GM23338 (cell line): ENCODE measurements around the gene CRISPLD2. TPM values are rescaled to one million over a fixed set of nuclear protein-coding genes. Genes with fewer than 3 reads are reported as not detected.

Source experiments
- ATAC-seq: fragments of 200-7000 bp; cut with Tn5 transposase; 3 replicates; pipeline ENCODE4 v1.9.1; 2020
- DNase-seq: peaks from one replicate; pipeline ENCODE4 v3.0.0-alpha.2; 2015; ENCODE audit warnings: low spot score
- H2AFZ ChIP-seq: fragments of 200-600 bp; sonication (generic); 2 replicates; pipeline ENCODE4 v1.8.0; 2016; ENCODE audit warnings: antibody characterized with exemption, mild to moderate bottlenecking, moderate library complexity
- H3F3A ChIP-seq: fragments of 200-600 bp; sonication (generic); replicated peaks from 2 replicates; pipeline ENCODE4 v1.8.0; 2017; ENCODE audit warnings: antibody characterized with exemption, mixed run types, low read depth
- H3K27ac ChIP-seq: fragments of 200-600 bp; sonication (generic); 2 replicates; pipeline ENCODE4 v1.6.1; 2016; ENCODE audit warnings: low read depth
- H3K27me3 ChIP-seq: fragments of 200-600 bp; sonication (generic); 2 replicates; pipeline ENCODE4 v1.8.0; 2016; ENCODE audit warnings: mild to moderate bottlenecking, mixed run types, moderate library complexity; ENCODE audit not compliant: insufficient read depth
- H3K36me3 ChIP-seq: fragments of 200-600 bp; sonication (generic); 2 replicates; pipeline ENCODE4 v1.8.0; 2016; ENCODE audit warnings: mild to moderate bottlenecking; ENCODE audit not compliant: insufficient read depth
- H3K4me1 ChIP-seq: fragments of 200-600 bp; sonication (generic); 2 replicates; pipeline ENCODE4 v1.8.0; 2016; ENCODE audit warnings: mild to moderate bottlenecking, moderate library complexity; ENCODE audit not compliant: insufficient read depth
- H3K4me2 ChIP-seq: fragments of 200-600 bp; sonication (generic); 2 replicates; pipeline ENCODE4 v1.7.1; 2017; ENCODE audit warnings: mixed run types
- H3K4me3 ChIP-seq: fragments of 200-600 bp; sonication (generic); 2 replicates; pipeline ENCODE4 v1.6.1; 2016; ENCODE audit warnings: mixed run types
- H3K79me2 ChIP-seq: fragments of 200-600 bp; sonication (generic); replicated peaks from 2 replicates; pipeline ENCODE4 v1.8.0; 2017; ENCODE audit warnings: mild to moderate bottlenecking; ENCODE audit not compliant: insufficient read depth
- H3K9me2 ChIP-seq: fragments of 200-600 bp; sonication (generic); 2 replicates; pipeline ENCODE4 v1.8.0; 2017; ENCODE audit not compliant: insufficient read depth
- H4K20me1 ChIP-seq: fragments of 200-600 bp; sonication (generic); replicated peaks from 2 replicates; pipeline ENCODE4 v1.8.0; 2017; ENCODE audit warnings: mild to moderate bottlenecking; ENCODE audit not compliant: insufficient read depth
- H3K27ac Mint-ChIP-seq: 2 replicates; pipeline ENCODE4 v1.8.0; 2020; ENCODE audit warnings: inconsistent platforms, mild to moderate bottlenecking, moderate library complexity, mixed read lengths
- H3K27me3 Mint-ChIP-seq: 3 replicates; pipeline ENCODE4 v1.8.0; 2022; ENCODE audit warnings: low read depth, mild to moderate bottlenecking, moderate library complexity, mixed read lengths, inconsistent platforms; ENCODE audit not compliant: insufficient read depth, poor library complexity
- H3K36me3 Mint-ChIP-seq: 3 replicates; pipeline ENCODE4 v1.8.0; 2021; ENCODE audit warnings: low read depth, mild to moderate bottlenecking, inconsistent platforms, moderate library complexity, mixed read lengths
- H3K4me1 Mint-ChIP-seq: 3 replicates; pipeline ENCODE4 v1.8.0; 2020; ENCODE audit warnings: mild to moderate bottlenecking, inconsistent platforms, mixed read lengths
- H3K4me3 Mint-ChIP-seq: 3 replicates; pipeline ENCODE4 v1.8.0; 2021; ENCODE audit warnings: moderate library complexity, mild to moderate bottlenecking, inconsistent platforms, mixed read lengths
- H3K9me3 Mint-ChIP-seq: 3 replicates; pipeline ENCODE4 v1.8.0; 2020; ENCODE audit warnings: moderate library complexity, mild to moderate bottlenecking, inconsistent platforms, mixed read lengths
- CREB1 ChIP-seq: fragments of 250-450 bp; sonication (Bioruptor Pico); IDR thresholded peaks from 2 replicates; pipeline ENCODE4 v1.5.0; 2020; ENCODE audit warnings: low read depth, mild to moderate bottlenecking, moderate library complexity
- EZH2 ChIP-seq: fragments of 200-600 bp; sonication (generic); IDR thresholded peaks from one replicate; pipeline ENCODE4 v1.8.0; 2017; ENCODE audit warnings: antibody characterized with exemption, mild to moderate bottlenecking, low read depth; ENCODE audit not compliant: unreplicated experiment
- EZH2phosphoT487 ChIP-seq: fragments of 200-600 bp; sonication (generic); IDR thresholded peaks from one replicate; pipeline ENCODE4 v1.8.1; 2018; ENCODE audit warnings: antibody characterized with exemption; ENCODE audit not compliant: unreplicated experiment
- JUNB ChIP-seq: IDR thresholded peaks from one replicate; pipeline ENCODE4 v1.6.1; 2016; ENCODE audit warnings: antibody characterized with exemption; ENCODE audit not compliant: unreplicated experiment
- NANOG ChIP-seq: IDR thresholded peaks from 2 replicates; pipeline ENCODE4 v1.6.1; 2016; ENCODE audit warnings: antibody characterized with exemption, borderline replicate concordance
- POLR2AphosphoS5 ChIP-seq: IDR thresholded peaks from 2 replicates; pipeline ENCODE4 v1.6.1; 2016; ENCODE audit warnings: antibody characterized with exemption, low read depth
- STAT1 ChIP-seq: IDR thresholded peaks from one replicate; pipeline ENCODE4 v1.6.1; 2016; ENCODE audit warnings: antibody characterized with exemption; ENCODE audit not compliant: unreplicated experiment
- ZNF114 ChIP-seq: fragments of 250-450 bp; sonication (Bioruptor Pico); IDR thresholded peaks from 2 replicates; pipeline ENCODE4 v1.5.0; 2020; ENCODE audit warnings: mild to moderate bottlenecking, moderate library complexity
- ZNF331 ChIP-seq: fragments of 250-450 bp; sonication (Bioruptor Pico); IDR thresholded peaks from 2 replicates; pipeline ENCODE4 v1.5.0; 2020; ENCODE audit warnings: low read depth, mild to moderate bottlenecking, moderate library complexity
- polyA plus RNA-seq: library from polyadenylated mRNA; unstranded; fragments of >200 nt; fragmentation: Nextera tagmentation; extraction: Ambion mirVana; gene quantifications from 2 replicates; pipeline ENCODE4 v1.2.1, GENCODE V29; 2016
- total RNA-seq: library from RNA; depleted of rRNA; stranded (reverse); fragments of >200 nt; shearing (Covaris generic); gene quantifications from 2 replicates; pipeline ENCODE4 v1.2.3, GENCODE V29; 2014
- TF ChIP-seq, protein P1 (sequence below): IDR thresholded peaks from 2 replicates; pipeline ENCODE4 v1.6.1; 2016; ENCODE audit warnings: antibody characterized with exemption
- TF ChIP-seq, protein P2 (sequence below), 2 experiments: fragments of 200-600 bp in 1 of 2; sonication (generic) in 1 of 2; conservative IDR thresholded peaks; 2 replicates each; pipeline versions ENCODE4 v1.5.1 to v1.6.1; 2016 to 2017; ENCODE audit warnings: antibody characterized with exemption in 2 of 2, low read depth in 2 of 2, mild to moderate bottlenecking in 2 of 2, moderate library complexity in 1 of 2
- TF ChIP-seq, protein P3 (sequence below): IDR thresholded peaks from one replicate; pipeline ENCODE4 v1.6.1; 2018; ENCODE audit warnings: antibody characterized with exemption; ENCODE audit not compliant: unreplicated experiment
- TF ChIP-seq, protein P4 (sequence below): fragments of 250-450 bp; sonication (Bioruptor Pico); IDR thresholded peaks from 2 replicates; pipeline ENCODE4 v1.5.0; 2020; ENCODE audit warnings: mild to moderate bottlenecking, moderate library complexity

Gene CRISPLD2
- total and polyA plus RNA-seq, 2 experiments from 2014 or later = 2.6 to 8.3 TPM

DNA sequence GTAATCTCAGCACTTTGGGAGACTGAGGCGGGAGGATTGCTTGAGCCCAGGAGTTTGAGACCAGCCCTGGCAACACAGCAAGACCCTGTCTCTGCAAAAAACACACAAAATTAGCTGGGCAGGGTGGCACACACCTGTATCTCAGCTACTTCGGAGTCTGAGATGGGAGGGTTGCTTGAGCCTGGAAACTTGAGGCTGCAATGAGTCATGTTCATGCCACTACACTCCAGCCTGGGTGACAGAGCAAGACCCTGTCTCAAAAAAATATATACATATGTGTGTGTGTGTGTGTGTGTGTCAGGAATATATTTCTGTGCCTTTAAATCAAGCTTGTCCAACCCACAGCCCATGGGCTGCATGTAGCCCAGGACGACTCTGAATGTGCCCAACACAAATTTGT lies 55.2 kb downstream of the CRISPLD2 start:
- no peak overlapping the region for H3K4me3 Mint-ChIP-seq
- Histone ChIP-seq H3F3A (no peaks in the 10 kb centered on the region), H3K36me3 (0 out of 2 replicates have a peak, but pooled peaks cover 4% of the 10 kb centered on the region), H3K9me2 (no peaks in the 10 kb centered on the region), H3K27ac (no peak overlapping the region), H3K27me3 (no peaks in the 10 kb centered on the region), H3K4me2 (no peak overlapping the region), H4K20me1 (no peaks in the 10 kb centered on the region), H2AFZ (no peak overlapping the region), H3K4me1 (no peaks in the 10 kb centered on the region), H3K4me3 (no peak overlapping the region), H3K79me2 (no peaks in the 10 kb centered on the region)
- no peaks in the 10 kb centered on the region for H3K9me3 Mint-ChIP-seq
- peaks cover 5% of the 10 kb centered on the region; the same call in 2 of the 3 replicates for H3K4me1 Mint-ChIP-seq
- peaks cover 9% of the 10 kb centered on the region for H3K27me3 Mint-ChIP-seq
- peaks cover 5% of the 10 kb centered on the region; the same call in 2 of the 3 replicates for H3K36me3 Mint-ChIP-seq
- ATAC-seq (no peak), DNase-seq (no peak)
- TF ChIP-seq, protein P1, sequence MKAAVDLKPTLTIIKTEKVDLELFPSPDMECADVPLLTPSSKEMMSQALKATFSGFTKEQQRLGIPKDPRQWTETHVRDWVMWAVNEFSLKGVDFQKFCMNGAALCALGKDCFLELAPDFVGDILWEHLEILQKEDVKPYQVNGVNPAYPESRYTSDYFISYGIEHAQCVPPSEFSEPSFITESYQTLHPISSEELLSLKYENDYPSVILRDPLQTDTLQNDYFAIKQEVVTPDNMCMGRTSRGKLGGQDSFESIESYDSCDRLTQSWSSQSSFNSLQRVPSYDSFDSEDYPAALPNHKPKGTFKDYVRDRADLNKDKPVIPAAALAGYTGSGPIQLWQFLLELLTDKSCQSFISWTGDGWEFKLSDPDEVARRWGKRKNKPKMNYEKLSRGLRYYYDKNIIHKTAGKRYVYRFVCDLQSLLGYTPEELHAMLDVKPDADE = no peak
- TF ChIP-seq, protein P2, sequence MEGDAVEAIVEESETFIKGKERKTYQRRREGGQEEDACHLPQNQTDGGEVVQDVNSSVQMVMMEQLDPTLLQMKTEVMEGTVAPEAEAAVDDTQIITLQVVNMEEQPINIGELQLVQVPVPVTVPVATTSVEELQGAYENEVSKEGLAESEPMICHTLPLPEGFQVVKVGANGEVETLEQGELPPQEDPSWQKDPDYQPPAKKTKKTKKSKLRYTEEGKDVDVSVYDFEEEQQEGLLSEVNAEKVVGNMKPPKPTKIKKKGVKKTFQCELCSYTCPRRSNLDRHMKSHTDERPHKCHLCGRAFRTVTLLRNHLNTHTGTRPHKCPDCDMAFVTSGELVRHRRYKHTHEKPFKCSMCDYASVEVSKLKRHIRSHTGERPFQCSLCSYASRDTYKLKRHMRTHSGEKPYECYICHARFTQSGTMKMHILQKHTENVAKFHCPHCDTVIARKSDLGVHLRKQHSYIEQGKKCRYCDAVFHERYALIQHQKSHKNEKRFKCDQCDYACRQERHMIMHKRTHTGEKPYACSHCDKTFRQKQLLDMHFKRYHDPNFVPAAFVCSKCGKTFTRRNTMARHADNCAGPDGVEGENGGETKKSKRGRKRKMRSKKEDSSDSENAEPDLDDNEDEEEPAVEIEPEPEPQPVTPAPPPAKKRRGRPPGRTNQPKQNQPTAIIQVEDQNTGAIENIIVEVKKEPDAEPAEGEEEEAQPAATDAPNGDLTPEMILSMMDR (conservative IDR thresholded peaks at IDR 0.05; ENCODE audit: low read depth in 2 of 2) = no peak
- TF ChIP-seq NANOG (no peak), JUNB (no peak), ZNF331 (CRISPR knock-in tag) (no peak), ZNF114 (CRISPR knock-in tag) (no peak), EZH2 (no peak), STAT1 (no peak), EZH2phosphoT487 (no peak), POLR2AphosphoS5 (no peak), CREB1 (no peak)
- TF ChIP-seq, protein P3, sequence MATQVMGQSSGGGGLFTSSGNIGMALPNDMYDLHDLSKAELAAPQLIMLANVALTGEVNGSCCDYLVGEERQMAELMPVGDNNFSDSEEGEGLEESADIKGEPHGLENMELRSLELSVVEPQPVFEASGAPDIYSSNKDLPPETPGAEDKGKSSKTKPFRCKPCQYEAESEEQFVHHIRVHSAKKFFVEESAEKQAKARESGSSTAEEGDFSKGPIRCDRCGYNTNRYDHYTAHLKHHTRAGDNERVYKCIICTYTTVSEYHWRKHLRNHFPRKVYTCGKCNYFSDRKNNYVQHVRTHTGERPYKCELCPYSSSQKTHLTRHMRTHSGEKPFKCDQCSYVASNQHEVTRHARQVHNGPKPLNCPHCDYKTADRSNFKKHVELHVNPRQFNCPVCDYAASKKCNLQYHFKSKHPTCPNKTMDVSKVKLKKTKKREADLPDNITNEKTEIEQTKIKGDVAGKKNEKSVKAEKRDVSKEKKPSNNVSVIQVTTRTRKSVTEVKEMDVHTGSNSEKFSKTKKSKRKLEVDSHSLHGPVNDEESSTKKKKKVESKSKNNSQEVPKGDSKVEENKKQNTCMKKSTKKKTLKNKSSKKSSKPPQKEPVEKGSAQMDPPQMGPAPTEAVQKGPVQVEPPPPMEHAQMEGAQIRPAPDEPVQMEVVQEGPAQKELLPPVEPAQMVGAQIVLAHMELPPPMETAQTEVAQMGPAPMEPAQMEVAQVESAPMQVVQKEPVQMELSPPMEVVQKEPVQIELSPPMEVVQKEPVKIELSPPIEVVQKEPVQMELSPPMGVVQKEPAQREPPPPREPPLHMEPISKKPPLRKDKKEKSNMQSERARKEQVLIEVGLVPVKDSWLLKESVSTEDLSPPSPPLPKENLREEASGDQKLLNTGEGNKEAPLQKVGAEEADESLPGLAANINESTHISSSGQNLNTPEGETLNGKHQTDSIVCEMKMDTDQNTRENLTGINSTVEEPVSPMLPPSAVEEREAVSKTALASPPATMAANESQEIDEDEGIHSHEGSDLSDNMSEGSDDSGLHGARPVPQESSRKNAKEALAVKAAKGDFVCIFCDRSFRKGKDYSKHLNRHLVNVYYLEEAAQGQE = no peak
- TF ChIP-seq, protein P4, sequence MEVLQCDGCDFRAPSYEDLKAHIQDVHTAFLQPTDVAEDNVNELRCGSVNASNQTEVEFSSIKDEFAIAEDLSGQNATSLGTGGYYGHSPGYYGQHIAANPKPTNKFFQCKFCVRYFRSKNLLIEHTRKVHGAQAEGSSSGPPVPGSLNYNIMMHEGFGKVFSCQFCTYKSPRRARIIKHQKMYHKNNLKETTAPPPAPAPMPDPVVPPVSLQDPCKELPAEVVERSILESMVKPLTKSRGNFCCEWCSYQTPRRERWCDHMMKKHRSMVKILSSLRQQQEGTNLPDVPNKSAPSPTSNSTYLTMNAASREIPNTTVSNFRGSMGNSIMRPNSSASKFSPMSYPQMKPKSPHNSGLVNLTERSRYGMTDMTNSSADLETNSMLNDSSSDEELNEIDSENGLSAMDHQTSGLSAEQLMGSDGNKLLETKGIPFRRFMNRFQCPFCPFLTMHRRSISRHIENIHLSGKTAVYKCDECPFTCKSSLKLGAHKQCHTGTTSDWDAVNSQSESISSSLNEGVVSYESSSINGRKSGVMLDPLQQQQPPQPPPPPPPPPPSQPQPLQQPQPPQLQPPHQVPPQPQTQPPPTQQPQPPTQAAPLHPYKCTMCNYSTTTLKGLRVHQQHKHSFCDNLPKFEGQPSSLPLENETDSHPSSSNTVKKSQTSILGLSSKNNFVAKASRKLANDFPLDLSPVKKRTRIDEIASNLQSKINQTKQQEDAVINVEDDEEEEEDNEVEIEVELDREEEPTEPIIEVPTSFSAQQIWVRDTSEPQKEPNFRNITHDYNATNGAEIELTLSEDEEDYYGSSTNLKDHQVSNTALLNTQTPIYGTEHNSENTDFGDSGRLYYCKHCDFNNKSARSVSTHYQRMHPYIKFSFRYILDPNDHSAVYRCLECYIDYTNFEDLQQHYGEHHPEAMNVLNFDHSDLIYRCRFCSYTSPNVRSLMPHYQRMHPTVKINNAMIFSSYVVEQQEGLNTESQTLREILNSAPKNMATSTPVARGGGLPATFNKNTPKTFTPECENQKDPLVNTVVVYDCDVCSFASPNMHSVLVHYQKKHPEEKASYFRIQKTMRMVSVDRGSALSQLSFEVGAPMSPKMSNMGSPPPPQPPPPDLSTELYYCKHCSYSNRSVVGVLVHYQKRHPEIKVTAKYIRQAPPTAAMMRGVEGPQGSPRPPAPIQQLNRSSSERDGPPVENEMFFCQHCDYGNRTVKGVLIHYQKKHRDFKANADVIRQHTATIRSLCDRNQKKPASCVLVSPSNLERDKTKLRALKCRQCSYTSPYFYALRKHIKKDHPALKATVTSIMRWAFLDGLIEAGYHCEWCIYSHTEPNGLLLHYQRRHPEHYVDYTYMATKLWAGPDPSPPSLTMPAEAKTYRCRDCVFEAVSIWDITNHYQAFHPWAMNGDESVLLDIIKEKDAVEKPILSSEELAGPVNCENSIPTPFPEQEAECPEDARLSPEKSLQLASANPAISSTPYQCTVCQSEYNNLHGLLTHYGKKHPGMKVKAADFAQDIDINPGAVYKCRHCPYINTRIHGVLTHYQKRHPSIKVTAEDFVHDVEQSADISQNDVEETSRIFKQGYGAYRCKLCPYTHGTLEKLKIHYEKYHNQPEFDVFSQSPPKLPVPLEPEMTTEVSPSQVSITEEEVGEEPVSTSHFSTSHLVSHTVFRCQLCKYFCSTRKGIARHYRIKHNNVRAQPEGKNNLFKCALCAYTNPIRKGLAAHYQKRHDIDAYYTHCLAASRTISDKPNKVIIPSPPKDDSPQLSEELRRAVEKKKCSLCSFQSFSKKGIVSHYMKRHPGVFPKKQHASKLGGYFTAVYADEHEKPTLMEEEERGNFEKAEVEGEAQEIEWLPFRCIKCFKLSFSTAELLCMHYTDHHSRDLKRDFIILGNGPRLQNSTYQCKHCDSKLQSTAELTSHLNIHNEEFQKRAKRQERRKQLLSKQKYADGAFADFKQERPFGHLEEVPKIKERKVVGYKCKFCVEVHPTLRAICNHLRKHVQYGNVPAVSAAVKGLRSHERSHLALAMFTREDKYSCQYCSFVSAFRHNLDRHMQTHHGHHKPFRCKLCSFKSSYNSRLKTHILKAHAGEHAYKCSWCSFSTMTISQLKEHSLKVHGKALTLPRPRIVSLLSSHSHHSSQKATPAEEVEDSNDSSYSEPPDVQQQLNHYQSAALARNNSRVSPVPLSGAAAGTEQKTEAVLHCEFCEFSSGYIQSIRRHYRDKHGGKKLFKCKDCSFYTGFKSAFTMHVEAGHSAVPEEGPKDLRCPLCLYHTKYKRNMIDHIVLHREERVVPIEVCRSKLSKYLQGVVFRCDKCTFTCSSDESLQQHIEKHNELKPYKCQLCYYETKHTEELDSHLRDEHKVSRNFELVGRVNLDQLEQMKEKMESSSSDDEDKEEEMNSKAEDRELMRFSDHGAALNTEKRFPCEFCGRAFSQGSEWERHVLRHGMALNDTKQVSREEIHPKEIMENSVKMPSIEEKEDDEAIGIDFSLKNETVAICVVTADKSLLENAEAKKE = no peak
- H3K27ac Mint-ChIP-seq = no peak overlapping the region
